Endometrial microvascular endothelial cells (primary cell): Measurements from ENCODE around the gene FOXQ1. TPM values are rescaled to one million over a fixed set of nuclear protein-coding genes. Genes with fewer than 3 reads are reported as not detected.

ENCODE experiments used
- in situ Hi-C: cut with HindIII; loops from 2 replicates; pipeline ENCODE4 v1.10.0; 2017; ENCODE audit warnings: low sequenced_read_pairs, low pct_unique_long_range_greater_than_20kb; ENCODE audit errors: inconsistent ontology term
- total RNA-seq: library from RNA; depleted of rRNA; stranded (reverse); fragments of >200 nt; gene quantifications from one replicate; pipeline ENCODE4 v1.2.3, GENCODE V29; 2015; ENCODE audit errors: inconsistent ontology term

Gene FOXQ1
- total RNA-seq: not detected

GRCh38 chr6:1311400-1312202 is at the start of gene FOXQ1:
TSS of gene FOXQ1 (plus strand) at chr6:1312098. CDS start at chr6:1312705, 607 bp downstream.
- in situ Hi-C loops: no loop called here

DNA sequence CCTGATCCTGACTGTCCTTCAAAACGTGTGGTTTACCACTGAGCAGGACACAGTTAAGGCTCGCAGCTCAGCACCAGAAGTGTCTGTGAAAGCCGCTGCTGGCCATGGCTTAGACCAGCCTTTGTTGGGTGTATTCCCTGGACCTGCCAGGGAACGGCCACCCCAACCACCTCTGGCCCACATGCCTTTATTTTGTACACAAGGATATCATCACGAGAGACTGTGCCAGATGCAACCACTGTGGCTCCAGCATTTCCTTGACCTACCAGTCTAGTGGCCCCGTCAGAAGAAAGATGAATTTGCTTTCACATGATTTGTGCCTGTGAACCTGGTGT is 49.2 kb upstream of the FOXQ1 start:
- in situ Hi-C loops: no loop called here

- in situ Hi-C loops: no loop called here
Observed at GRCh38 chr6:1263039-1263849, 48.7 kb upstream of the FOXQ1 start.

DNA sequence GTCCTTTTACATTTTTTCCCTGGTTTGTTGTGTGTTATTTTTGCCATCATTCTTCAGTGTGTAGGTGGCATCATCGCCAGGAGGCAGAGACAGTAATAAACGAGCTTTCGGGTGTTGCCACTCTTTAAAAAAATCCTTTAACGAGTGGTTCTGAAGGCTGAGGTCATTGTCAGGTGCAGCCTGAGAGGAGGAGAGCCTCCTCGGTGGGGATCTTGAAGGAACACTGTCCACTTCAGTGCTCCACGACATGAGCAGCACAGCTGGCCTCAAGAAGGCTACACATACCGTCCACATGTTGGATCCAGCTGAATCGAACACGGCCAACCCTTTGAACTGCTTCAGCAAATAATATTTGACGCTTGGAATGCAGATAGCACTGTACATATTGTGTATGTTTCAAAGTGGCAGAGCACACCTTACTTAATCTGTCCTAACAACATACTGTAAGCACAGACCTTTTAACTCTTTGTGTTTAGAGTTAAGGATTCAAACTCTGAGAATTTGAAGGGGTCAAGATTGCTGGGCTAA is 48.0 kb upstream of the FOXQ1 start:
- in situ Hi-C loops: no loop called here

- in situ Hi-C loops: no loop called here
Observed at GRCh38 chr6:1264619-1265445, 47.1 kb upstream of the FOXQ1 start.

DNA sequence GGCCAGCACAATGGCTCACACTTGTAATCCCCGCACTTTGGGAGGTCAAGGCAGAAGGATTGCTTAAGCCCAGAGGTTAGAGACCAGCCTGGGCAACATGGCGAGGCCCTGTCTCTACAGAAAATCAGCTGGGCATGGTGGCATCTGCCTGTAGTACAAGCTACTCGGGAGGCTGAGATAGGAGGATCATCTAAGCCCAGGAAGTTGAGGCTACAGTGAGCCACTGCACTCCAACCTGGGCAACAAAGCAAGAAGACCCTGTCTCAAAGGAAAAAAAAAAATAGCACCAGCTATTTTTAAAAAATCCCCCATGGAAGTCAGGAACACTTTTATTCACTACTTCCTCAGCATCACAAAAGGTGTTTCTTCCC is 45.2 kb upstream of the FOXQ1 start:
- in situ Hi-C loops: no loop called here

DNA sequence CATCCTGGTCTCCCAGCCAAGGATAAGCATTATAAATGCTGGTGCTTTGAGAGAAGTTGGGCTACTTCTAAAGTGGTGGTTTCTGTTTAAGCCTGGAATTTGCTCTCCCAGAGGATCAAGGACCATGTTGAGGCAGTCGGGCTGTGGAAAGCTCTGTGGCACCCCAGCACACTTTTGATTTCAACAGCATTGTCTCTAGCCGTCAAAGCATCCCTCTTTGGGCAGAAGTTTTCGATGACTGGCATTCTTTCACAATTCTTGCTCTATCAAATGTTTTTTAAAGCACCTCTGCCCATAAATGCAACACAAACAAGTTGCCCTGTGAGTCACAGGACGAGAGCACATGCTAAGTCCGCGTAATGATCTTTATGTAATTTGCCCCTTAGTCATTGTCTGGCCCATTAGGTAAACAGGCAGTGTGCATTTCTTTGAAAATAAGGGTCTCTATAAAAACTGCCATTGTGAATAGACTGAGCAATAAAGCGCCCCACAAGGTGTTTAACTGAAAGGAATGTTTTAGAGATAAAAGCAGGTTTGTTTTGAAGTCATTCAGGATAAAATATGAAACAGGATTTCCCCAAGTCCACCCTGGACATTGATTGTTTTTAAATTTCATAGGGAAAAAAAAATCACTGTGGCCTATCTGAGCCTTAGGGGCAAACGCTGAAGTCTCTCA is 44.7 kb upstream of the FOXQ1 start:
- in situ Hi-C loops: no loop called here

DNA sequence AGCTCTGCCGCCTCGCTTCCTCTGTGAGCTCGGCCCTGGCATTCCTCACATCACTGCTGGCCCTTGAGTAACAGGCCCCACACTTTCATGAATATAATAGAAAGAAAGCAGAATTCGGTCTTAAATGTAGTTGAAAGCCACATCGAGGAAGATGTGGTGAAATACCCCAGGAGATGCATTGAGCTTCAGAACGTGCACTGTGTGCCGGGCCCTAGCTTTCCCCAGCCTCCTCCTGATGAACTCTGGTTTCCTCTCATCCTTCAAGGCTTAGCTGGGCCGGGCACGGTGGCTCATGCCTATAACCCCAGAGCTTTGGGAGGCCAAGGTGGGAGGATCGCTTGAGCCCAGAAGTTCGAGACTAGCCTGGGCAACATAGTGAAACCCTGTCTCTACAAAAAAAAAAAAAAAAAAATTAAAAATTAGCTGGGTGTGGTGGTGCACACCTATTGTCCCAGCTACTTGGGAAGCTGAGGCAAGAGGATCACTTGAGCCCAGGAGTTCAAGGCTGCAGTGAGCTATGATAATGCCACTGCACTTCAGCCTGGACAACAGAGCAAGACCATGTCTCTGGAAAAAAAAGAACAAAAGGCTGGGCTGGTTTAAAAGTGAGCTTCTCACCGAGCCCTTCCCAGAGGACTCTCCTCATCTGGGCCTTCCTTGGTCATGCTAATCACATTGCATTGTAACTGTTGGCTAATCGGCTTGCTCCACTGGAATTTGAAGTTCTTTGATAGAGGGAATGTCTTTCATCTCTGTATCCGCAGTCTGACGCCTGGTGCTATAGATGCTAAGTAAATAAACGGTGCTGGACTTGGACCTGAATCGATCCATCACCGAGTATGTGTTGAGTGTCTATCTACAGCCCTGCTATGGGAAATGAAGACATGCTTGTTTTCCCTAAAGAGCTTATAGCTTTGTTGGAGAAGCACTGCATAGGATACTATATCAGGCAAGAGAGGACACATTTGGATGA is 43.8 kb upstream of the FOXQ1 start:
- in situ Hi-C loops: no loop called here

GRCh38 chr6:1271071-1271763 is 40.7 kb upstream of the FOXQ1 start:
- in situ Hi-C loops: no loop called here

DNA sequence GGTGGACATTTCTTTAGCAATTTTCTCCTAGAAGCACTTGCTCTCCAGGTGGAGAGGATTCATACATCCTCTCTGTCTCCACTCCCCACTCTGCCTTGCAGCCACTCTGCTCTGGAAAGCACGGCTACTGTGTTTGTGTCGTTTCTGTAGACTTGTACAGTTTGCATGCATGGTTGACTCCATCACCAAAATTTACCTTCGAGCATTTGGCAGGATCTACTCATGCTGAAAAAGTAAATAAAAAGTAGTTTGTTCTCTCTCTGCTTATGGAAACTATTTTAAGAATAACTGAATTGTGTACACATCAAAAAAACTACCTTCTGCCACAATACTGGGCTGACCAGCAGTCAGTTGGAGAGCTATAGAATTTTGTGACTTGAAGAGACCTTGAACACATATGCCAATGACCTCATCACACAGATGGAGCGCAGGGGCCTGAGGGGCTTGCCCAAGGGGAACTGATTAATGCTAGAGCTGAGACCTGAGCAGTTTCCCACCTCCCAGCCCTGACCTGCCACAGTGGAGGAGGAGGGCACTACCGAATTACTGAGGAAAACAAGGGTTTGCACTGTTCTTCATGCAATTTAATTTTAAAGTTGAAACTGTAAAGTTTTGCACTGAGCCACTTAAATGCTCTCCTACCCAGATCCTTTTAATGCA is 33.7 kb upstream of the FOXQ1 start:
- in situ Hi-C loops: no loop called here

- in situ Hi-C loops: no loop called here
Observed at GRCh38 chr6:1279065-1279464, 32.8 kb upstream of the FOXQ1 start.

DNA sequence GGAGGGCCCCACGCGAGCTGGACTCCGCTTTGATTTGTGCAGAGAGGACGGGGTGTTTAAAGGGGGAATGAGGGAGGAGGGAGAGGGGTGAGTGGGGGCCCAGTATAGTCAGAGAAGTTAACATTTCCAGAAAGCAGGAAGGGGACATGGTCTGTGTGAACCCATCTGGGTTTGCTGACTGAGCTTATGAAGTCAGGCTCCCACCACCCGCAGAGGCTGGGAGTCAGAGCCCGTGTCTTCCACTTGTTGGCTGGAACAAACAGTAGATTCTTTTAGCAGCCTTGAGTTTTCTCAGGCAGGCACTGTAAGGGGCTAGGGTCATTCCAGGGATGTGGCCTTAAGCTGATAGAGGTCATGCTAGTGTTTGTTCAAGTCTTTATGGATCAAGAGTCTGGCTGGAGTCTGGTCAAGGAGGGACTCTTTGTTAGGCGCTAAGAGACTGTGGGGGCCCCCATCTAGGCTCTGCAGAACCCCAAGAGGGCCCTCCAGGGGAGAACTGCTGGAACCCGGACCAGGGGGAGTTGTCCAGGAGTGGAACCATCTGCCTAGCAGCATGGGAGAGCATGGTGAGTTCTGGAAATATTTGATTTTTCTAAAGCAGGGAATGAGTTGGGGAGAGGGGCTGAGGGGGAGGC is 31.1 kb upstream of the FOXQ1 start:
- in situ Hi-C loops: no loop called here

DNA sequence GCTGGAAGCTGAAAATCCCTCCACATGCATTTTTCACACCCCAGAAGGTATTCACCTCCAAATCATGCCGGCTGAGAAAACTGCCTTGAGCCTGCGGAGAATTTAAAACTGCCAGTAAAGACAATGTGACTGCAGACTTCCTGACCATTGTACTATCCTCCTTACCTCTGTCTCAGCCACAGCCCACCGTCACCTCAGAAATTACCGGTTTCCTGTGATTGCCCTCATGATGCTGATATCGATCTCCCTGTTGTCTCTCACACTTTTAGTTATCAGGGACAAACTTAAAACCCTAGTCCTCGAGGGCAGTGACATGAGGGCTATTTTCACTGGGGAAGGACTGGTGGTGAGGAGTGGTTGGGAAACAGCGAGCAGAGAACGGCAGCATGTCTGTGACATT is 30.2 kb upstream of the FOXQ1 start:
- in situ Hi-C loops: no loop called here

GRCh38 chr6:1283501-1283900 is 28.4 kb upstream of the FOXQ1 start:
- in situ Hi-C loops: no loop called here

DNA sequence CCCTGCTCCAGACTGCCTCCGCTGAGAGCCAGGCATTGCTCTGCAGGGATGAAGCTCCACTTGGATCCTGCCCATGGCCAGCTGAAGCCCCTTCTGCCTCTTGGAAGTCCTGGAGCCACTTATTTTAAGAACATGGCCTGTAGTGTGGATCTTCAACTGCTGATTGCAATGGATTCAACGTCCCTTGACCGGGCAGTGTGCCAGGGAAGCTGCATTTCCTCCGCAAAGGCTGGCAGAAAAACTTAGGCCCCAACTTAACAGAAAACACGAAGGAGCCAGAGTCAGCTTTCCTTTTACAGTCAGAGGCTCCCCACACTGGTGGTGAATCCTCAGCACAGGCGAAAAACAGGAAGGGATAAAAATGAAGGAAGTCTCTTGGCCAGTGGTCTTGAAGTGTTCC is 26.3 kb upstream of the FOXQ1 start:
- in situ Hi-C loops: no loop called here

- in situ Hi-C loops: no loop called here
Observed at GRCh38 chr6:1285956-1286355, 25.9 kb upstream of the FOXQ1 start.
